GM10266 (cell line): ENCODE data around the gene C1orf115.
"Not testable (repeated sequence)": the region's sequence is repeated elsewhere in the genome, so short reads cannot be mapped to it uniquely, and the experiment has no call there.

ENCODE experiments used
- DNase-seq: peaks from one replicate; pipeline ENCODE4 v3.0.0; 2012; ENCODE audit errors: extremely low spot score
- TF ChIP-seq, protein P1 (sequence below): IDR thresholded peaks from 2 replicates; pipeline ENCODE4 v1.5.1; 2012; ENCODE audit warnings: mild to moderate bottlenecking, low read depth; ENCODE audit not compliant: control insufficient read depth, insufficient read depth; ENCODE audit errors: missing control alignments

The C1orf115 gene

DNA sequence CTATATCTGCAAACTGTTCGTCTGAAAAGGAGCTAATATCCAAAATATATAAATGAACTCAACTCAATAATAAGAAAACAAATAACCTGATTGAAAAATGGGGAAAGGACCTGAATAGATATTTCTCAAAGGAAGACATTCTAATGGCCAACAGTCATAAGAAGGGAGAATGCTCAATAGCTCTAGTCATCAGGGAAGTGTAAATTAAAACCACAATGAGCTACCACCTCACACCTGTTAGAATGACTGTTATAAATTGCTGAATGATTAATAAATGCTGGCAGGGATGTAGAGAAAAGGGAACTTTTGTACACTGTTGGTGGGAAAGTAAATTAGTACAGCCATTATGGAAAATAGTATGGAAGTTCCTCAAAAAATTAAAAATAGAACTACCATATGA lies 21.2 kb upstream of the C1orf115 start:
- no peak for DNase-seq

DNA sequence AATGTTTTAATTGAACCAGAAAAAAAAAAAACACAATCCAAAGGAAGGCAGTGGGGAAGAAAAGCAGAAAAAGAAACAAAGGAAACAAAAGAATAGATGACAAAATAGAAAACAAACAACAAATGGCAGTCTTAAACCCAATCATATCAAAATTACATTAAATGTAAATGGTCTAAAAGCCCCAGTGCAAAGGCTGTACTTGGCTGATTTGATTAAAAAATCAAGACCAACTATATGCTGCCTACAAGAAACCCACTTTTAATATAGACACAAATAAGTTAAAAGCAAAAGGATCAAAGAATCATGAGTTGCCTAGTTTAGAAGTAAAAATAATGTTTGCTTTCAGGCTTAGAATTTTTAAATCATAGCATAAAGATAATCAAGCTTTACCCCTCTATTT lies 19.8 kb upstream of the C1orf115 start:
- TF ChIP-seq, protein P1, sequence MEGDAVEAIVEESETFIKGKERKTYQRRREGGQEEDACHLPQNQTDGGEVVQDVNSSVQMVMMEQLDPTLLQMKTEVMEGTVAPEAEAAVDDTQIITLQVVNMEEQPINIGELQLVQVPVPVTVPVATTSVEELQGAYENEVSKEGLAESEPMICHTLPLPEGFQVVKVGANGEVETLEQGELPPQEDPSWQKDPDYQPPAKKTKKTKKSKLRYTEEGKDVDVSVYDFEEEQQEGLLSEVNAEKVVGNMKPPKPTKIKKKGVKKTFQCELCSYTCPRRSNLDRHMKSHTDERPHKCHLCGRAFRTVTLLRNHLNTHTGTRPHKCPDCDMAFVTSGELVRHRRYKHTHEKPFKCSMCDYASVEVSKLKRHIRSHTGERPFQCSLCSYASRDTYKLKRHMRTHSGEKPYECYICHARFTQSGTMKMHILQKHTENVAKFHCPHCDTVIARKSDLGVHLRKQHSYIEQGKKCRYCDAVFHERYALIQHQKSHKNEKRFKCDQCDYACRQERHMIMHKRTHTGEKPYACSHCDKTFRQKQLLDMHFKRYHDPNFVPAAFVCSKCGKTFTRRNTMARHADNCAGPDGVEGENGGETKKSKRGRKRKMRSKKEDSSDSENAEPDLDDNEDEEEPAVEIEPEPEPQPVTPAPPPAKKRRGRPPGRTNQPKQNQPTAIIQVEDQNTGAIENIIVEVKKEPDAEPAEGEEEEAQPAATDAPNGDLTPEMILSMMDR: no peak
- DNase-seq: no peak

More for the DNA sequence above, 21.2 kb upstream of the C1orf115 start:
- TF ChIP-seq, protein P1: no peak

DNA sequence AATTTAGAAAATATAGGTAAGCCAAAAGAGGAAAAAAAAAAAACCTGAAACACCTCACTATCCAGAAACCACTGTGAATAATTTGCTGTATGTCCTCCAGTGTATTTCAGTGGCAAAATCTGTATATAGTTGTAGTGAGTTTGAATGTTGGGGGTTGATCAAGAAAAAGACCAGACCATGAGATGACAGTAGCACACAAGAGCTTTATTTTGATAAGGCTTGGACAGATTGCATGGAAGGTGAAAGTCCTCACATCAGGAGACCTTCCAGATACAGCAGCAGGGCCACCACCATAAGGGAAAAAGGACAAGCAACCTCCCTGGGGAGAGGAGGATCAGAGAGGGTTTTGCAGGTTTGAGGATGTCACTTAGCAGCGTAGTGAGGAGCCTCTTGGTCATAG lies 16.2 kb upstream of the C1orf115 start:
- DNase-seq: no peak

DNA sequence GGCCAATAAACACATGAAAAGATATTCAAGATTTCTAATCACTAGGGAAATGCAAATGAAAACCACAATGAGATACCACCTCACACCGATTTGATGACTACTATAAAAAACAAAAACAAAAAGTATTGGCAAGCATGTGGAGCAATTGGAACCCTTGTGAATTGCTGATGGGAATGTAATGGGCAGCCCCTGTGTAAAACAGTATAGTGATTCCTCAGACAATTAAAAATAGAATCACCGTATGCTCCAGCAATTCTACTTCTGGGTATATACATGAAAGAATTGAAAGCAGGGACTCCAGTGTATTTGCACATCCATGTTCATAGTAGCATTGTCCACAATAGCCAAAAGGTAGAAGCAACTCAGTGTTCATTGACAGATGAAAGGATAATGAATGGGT lies 12.9 kb upstream of the C1orf115 start:
- DNase-seq: no peak
- TF ChIP-seq, protein P1: no peak

More for the DNA sequence above, 16.2 kb upstream of the C1orf115 start:
- TF ChIP-seq, protein P1: no peak

DNA sequence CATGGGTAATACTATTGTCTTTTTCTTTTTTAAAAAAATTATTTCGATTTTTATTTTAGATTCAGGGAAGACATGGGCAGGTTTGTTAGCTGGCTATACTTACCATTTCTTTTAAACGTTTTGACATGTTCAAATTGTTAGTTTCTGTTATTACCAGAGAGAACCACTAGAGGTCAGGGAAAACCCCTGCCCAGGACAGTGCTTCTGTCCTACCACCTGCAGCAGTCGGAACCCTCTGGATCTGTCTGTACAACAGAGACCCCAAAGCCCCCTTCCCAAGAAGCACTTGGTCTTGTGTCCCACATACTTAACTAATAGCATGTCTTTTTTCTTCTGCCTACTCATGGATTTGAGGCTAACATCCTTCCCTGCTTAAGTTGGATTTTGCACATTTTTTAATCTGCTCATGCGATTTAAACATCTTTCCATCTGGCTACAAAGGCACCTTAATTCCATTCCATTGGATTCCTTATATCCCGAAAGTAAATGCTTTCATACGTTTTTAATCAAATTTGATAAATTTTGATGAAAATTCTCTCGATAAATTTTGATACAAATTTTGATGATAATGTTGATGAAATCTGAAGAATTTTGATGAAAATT lies 10.0 kb upstream of the C1orf115 start:
- peak; percentile 64 for DNase-seq
- TF ChIP-seq, protein P1: peak; percentile 53

DNA sequence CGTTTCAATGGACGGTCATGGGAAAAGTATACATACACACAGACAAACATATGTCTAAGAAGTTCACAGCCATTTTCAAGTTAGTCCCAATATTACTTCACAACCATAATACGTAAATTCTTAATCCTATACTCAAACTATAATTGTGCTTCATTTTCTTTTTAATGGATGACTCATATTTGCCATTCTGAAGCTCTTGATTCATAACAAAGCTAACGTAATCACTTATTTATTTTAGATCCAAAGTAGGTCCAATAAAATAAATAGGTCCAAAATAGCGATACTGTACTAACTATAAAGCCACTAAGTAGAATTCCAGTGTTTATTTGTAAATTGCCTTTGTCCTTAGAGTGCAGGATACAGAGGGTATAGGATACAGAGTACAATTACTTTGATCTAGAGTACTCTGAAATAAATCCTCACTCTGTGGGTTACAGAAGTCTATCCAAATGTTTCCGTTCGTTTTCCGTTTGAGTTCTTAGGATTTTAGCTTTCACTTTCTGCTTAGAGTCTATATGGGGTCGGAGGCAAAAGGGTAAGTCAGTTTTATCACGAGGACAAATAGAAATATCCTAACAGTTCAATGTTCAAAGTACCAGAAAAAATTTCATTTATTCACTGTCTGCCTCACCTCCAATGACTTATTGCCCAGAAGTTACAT lies 8.8 kb upstream of the C1orf115 start:
- TF ChIP-seq, protein P1: no peak

DNA sequence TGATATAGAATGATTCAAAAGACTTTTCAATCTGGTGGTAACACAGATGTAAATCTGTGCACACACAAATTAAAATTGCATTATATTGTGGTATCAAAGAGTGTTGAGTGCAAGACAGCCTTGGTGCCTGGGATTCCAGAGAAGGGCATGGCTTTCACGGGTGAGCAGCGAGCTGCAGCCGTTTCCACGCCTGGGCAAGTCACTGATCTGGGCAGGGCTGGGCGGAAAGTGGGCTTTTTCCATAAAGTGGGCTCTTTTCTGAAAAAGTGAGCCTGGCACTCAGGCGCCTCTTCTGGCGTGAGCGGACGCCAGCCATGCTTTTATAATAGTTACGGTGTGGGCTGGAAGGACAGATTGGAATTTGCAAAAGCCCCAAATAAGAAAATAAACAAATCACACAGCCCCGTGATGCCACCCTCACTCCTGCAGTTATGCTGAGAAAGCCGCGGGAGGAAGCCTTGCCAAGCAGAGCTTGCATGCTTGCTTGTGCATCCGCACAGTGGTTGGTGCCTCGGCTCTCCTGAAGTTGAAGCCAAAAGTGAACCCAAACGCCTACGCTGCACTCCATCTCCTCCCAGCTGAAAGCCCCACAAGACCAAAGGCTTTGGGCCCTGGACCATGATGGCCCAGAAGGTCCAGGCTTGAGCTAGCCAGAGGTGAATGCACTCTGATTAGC lies 7.1 kb upstream of the C1orf115 start:
- TF ChIP-seq, protein P1: no peak
- no peak for DNase-seq

More for the DNA sequence above, 8.8 kb upstream of the C1orf115 start:
- DNase-seq: no peak

DNA sequence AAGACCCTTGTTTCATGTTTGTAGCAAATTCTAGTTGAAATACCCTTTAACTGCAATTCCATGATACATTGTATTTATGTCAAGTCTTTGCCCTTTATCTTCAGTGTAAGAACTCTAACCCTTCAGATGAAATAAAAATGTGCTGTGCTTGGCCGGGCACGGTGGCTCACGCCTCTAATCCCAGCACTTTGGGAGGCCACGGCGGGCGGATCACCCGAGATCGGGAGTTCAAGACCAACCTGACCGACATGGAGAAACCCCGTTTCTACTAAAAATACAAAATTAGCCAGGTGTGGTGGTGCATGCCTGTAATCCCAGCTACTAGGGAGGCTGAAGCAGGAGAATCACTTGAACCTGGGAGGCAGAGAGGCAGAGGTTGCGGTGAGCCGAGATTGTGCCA lies 6.4 kb upstream of the C1orf115 start:
- not testable (repeated sequence) for DNase-seq
